Ishikawa (cell line): Measurements from ENCODE around the gene GRM7.

Experiments used
- CEBPB ChIP-seq: IDR thresholded peaks from 2 replicates; pipeline ENCODE4 v1.6.1; 2012
- CREB1 ChIP-seq: IDR thresholded peaks from 2 replicates; pipeline ENCODE4 v1.6.1; 2012; ENCODE audit warnings: low read depth
- EGR1 ChIP-seq: IDR thresholded peaks from 2 replicates; pipeline ENCODE4 v1.6.1; 2012
- EP300 ChIP-seq: IDR thresholded peaks from 2 replicates; pipeline ENCODE4 v1.6.1; 2012; ENCODE audit warnings: borderline replicate concordance
- FOXM1 ChIP-seq: IDR thresholded peaks from 2 replicates; pipeline ENCODE4 v1.6.1; 2012; ENCODE audit warnings: low read depth, borderline replicate concordance
- NFIC ChIP-seq: IDR thresholded peaks from 2 replicates; pipeline ENCODE4 v1.6.1; 2012
- RAD21 ChIP-seq: IDR thresholded peaks from 2 replicates; pipeline ENCODE4 v1.6.1; 2012; ENCODE audit warnings: low read depth
- REST ChIP-seq: IDR thresholded peaks from 2 replicates; pipeline ENCODE4 v1.6.1; 2012; ENCODE audit warnings: low read depth, mild to moderate bottlenecking
- TAF1 ChIP-seq: IDR thresholded peaks from 2 replicates; pipeline ENCODE4 v1.6.1; 2012; ENCODE audit warnings: low read depth, mild to moderate bottlenecking
- TCF12 ChIP-seq: IDR thresholded peaks from 2 replicates; pipeline ENCODE4 v1.6.1; 2012; ENCODE audit warnings: low read depth
- TEAD4 ChIP-seq: IDR thresholded peaks from 2 replicates; pipeline ENCODE4 v1.6.1; 2012
- YY1 ChIP-seq: IDR thresholded peaks from 2 replicates; pipeline ENCODE4 v1.6.1; 2012; ENCODE audit warnings: low read depth
- ZBTB7A ChIP-seq: IDR thresholded peaks from 2 replicates; pipeline ENCODE4 v1.6.1; 2012; ENCODE audit warnings: low read depth
- TF ChIP-seq, protein P1 (sequence below): IDR thresholded peaks from 2 replicates; pipeline ENCODE4 v1.6.1; 2012
- TF ChIP-seq, protein P2 (sequence below): IDR thresholded peaks from 2 replicates; pipeline ENCODE4 v1.6.1; 2012

GRM7 gene

DNA sequence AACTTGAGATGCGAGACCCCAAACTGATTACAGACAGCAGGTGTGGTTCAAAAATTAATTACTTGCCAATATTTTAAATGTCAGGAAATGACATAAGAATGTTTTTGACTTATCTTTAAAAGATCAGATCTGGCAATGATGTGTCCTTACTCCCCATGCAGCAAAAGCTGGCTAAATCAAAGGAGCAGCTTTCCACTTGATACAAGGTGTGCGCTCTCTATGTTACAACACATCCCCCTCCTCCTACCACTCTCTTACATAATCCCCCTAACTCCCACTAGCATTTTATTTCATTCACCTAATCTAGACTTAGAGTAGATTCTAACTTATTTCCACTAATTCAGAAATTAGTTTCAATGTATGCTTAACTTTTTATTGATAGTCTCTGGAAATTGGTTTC, 609.0 kb downstream of the GRM7 start:
- TF ChIP-seq RAD21 (no peak), ZBTB7A (no peak), CREB1 (no peak), REST (no peak), TAF1 (no peak), YY1 (no peak), NFIC (no peak), TCF12 (no peak), EP300 (no peak), EGR1 (no peak), TEAD4 (no peak), CEBPB (no peak)
- TF ChIP-seq, protein P1, sequence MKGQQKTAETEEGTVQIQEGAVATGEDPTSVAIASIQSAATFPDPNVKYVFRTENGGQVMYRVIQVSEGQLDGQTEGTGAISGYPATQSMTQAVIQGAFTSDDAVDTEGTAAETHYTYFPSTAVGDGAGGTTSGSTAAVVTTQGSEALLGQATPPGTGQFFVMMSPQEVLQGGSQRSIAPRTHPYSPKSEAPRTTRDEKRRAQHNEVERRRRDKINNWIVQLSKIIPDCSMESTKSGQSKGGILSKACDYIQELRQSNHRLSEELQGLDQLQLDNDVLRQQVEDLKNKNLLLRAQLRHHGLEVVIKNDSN, result no peak
- TF ChIP-seq, protein P2, sequence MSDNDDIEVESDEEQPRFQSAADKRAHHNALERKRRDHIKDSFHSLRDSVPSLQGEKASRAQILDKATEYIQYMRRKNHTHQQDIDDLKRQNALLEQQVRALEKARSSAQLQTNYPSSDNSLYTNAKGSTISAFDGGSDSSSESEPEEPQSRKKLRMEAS, result no peak

DNA sequence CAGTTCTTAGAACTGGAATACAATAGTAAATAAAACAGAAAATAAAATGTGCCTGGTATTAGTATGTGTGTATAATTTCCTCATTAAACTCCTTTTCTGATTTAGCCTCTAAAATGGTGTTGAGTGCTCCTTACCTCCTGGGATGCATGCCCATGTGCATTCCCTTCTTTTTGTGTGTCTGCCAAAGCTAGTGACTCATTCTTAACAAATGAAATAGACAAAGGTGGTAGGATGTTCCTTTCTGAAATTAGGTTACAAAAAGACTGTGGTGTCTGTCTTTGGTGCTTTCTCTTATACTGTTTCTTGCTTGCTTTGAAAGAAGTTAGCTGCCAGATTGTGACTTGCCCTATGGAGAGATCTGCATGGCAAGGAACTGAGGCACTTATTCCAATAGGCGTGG, 623.7 kb downstream of the GRM7 start:
- TF ChIP-seq ZBTB7A, result no peak
- no peak for TF ChIP-seq EP300
- TF ChIP-seq RAD21, result no peak
- TF ChIP-seq, protein P1, result no peak
- no peak for TF ChIP-seq REST
- no peak for TF ChIP-seq YY1
- TF ChIP-seq, protein P2, result no peak

DNA sequence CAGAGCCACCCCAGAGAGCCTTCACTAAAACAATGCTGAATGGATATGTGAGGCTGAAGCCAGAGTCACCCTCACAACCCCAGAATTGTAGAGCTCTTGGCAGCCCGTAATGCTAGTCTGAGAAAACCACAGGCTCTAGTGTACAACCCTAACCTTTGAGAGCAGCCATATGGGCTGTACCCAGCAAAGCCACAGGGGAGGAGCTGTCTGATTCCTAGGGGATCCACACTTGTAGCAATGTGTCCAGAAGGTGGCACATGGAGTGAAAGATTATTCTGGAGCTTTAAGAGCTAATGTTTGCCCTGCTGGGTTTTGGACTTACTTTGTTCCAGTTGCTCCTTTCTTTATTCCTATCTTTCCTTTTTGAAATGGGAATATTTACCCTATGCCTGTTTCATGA, 626.8 kb downstream of the GRM7 start:
- no peak for TF ChIP-seq CREB1
- no peak for TF ChIP-seq FOXM1
- no peak for TF ChIP-seq ZBTB7A
- TF ChIP-seq EP300, result no peak
- TF ChIP-seq TAF1, result no peak
- no peak for TF ChIP-seq YY1
- TF ChIP-seq CEBPB, result no peak
- no peak for TF ChIP-seq RAD21
- TF ChIP-seq TEAD4, result no peak
- TF ChIP-seq EGR1, result no peak
- no peak for TF ChIP-seq TCF12
- no peak for TF ChIP-seq NFIC
- TF ChIP-seq, protein P2, result no peak
- no peak for TF ChIP-seq REST
- TF ChIP-seq, protein P1, result no peak

DNA sequence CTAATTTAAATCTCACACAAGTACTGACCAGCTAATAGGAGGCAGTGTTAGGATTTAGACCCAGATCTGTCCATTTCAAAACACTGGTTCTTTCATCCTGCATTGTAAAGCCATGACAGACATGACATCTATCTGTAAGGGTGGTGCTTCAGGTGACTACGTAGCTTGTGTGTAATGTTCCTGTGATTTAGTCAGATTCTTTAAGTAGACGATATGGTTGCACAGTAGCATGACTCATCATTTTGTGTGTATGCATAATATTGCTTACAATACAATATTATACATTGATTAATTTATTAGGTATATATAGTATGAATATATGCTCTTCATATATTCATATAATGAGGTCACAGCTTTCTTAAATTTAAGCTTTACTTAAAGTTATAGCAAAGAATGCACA, 628.5 kb downstream of the GRM7 start:
- no peak for TF ChIP-seq TCF12
- TF ChIP-seq ZBTB7A, result no peak
- no peak for TF ChIP-seq YY1
- TF ChIP-seq TEAD4, result no peak
- no peak for TF ChIP-seq TAF1
- TF ChIP-seq FOXM1, result no peak
- TF ChIP-seq EP300, result no peak
- TF ChIP-seq, protein P1, result no peak
- TF ChIP-seq REST, result no peak
- TF ChIP-seq CREB1, result no peak
- TF ChIP-seq, protein P2, result no peak
- TF ChIP-seq RAD21, result no peak
- TF ChIP-seq NFIC, result no peak
- no peak for TF ChIP-seq EGR1
